SK-N-SH treated with all-trans-retinoic acid at 6 μM for 48 hours (cell line): Measurements from ENCODE around the gene KCTD1.

Source experiments
- ATAC-seq: fragments of 200-7000 bp; cut with Tn5 transposase; 3 replicates; pipeline ENCODE4 v1.9.1; 2020; ENCODE audit warnings: mild to moderate bottlenecking, moderate library complexity
- ARNTL ChIP-seq: fragments of 450-650 bp; formaldehyde crosslinking; IDR thresholded peaks from 2 replicates; pipeline ENCODE4 v1.5.0; 2020; ENCODE audit warnings: low read depth, mild to moderate bottlenecking, moderate library complexity, borderline replicate concordance
- BACH2 ChIP-seq: fragments of 250-450 bp; sonication (Bioruptor Pico); IDR thresholded peaks from 2 replicates; pipeline ENCODE4 v1.9.0; 2021; ENCODE audit warnings: mild to moderate bottlenecking, borderline replicate concordance
- CREB5 ChIP-seq: fragments of 250-450 bp; sonication (Bioruptor Pico); IDR thresholded peaks from 2 replicates; pipeline ENCODE4 v1.5.1; 2020; ENCODE audit warnings: low read depth, mild to moderate bottlenecking, moderate library complexity
- CSDC2 ChIP-seq: fragments of 250-450 bp; sonication (Bioruptor Pico); IDR thresholded peaks from 2 replicates; pipeline ENCODE4 v1.5.0; 2020; ENCODE audit warnings: mild to moderate bottlenecking, moderate library complexity
- CSRNP3 ChIP-seq: fragments of 250-450 bp; sonication (Bioruptor Pico); IDR thresholded peaks from 2 replicates; pipeline ENCODE4 v1.5.1; 2021; ENCODE audit warnings: mild to moderate bottlenecking, moderate library complexity
- ESRRG ChIP-seq: fragments of 250-450 bp; sonication (Bioruptor Pico); IDR thresholded peaks from 2 replicates; pipeline ENCODE4 v1.6.1; 2021; ENCODE audit warnings: mild to moderate bottlenecking
- ISL1 ChIP-seq: fragments of 250-450 bp; sonication (Bioruptor Pico); IDR thresholded peaks from 2 replicates; pipeline ENCODE4 v2.1.2; 2022; ENCODE audit warnings: mild to moderate bottlenecking, moderate library complexity
- OSR1 ChIP-seq: fragments of 250-450 bp; sonication (Bioruptor Pico); IDR thresholded peaks from 2 replicates; pipeline ENCODE4 v1.8.0; 2022; ENCODE audit warnings: moderate library complexity, mild to moderate bottlenecking, inconsistent platforms
- PATZ1 ChIP-seq: fragments of 250-450 bp; sonication (Bioruptor Pico); IDR thresholded peaks from 2 replicates; pipeline ENCODE4 v1.8.0; 2020; ENCODE audit warnings: mild to moderate bottlenecking, moderate library complexity, borderline replicate concordance
- POU6F1 ChIP-seq: fragments of 250-450 bp; sonication (Bioruptor Pico); IDR thresholded peaks from 2 replicates; pipeline ENCODE4 v1.8.0; 2021; ENCODE audit warnings: low read depth, mild to moderate bottlenecking, moderate library complexity, borderline replicate concordance
- PPARA ChIP-seq: fragments of 250-450 bp; sonication (Bioruptor Pico); IDR thresholded peaks from 2 replicates; pipeline ENCODE4 v1.5.0; 2020; ENCODE audit warnings: mild to moderate bottlenecking, borderline replicate concordance
- SNAI2 ChIP-seq: fragments of 250-450 bp; sonication (Bioruptor Pico); IDR thresholded peaks from 2 replicates; pipeline ENCODE4 v1.5.0; 2020; ENCODE audit warnings: mild to moderate bottlenecking, moderate library complexity
- TCF4 ChIP-seq: fragments of 250-450 bp; sonication (Bioruptor Pico); IDR thresholded peaks from 2 replicates; pipeline ENCODE4 v1.8.0; 2021; ENCODE audit warnings: mild to moderate bottlenecking, moderate library complexity, borderline replicate concordance
- TOX ChIP-seq: fragments of 250-450 bp; sonication (Bioruptor Pico); IDR thresholded peaks from 2 replicates; pipeline ENCODE4 v1.8.0; 2021; ENCODE audit warnings: mild to moderate bottlenecking, moderate library complexity, borderline replicate concordance
- TSHZ2 ChIP-seq: fragments of 250-450 bp; sonication (Bioruptor Pico); IDR thresholded peaks from 2 replicates; pipeline ENCODE4 v1.5.0; 2020; ENCODE audit warnings: mild to moderate bottlenecking, moderate library complexity
- ZC3H10 ChIP-seq: fragments of 250-450 bp; sonication (Bioruptor Pico); IDR thresholded peaks from 2 replicates; pipeline ENCODE4 v1.5.1; 2021; ENCODE audit warnings: mild to moderate bottlenecking, moderate library complexity
- ZFP3 ChIP-seq: fragments of 250-450 bp; sonication (Bioruptor Pico); IDR thresholded peaks from 2 replicates; pipeline ENCODE4 v1.5.0; 2020; ENCODE audit warnings: mild to moderate bottlenecking, moderate library complexity
- ZFP30 ChIP-seq: fragments of 450-650 bp; formaldehyde crosslinking; IDR thresholded peaks from 2 replicates; pipeline ENCODE4 v1.5.0; 2022; ENCODE audit warnings: mild to moderate bottlenecking, moderate library complexity
- ZNF565 ChIP-seq: fragments of 450-650 bp; formaldehyde crosslinking; conservative IDR thresholded peaks from 2 replicates; pipeline ENCODE4 v1.5.0; 2020; ENCODE audit warnings: low read depth, mild to moderate bottlenecking, moderate library complexity
- ZNF70 ChIP-seq: fragments of 450-650 bp; formaldehyde crosslinking; IDR thresholded peaks from 2 replicates; pipeline ENCODE4 v1.5.0; 2020; ENCODE audit warnings: mild to moderate bottlenecking, moderate library complexity
- ZNF8 ChIP-seq: fragments of 450-650 bp; formaldehyde crosslinking; IDR thresholded peaks from 2 replicates; pipeline ENCODE4 v1.5.0; 2020; ENCODE audit warnings: mild to moderate bottlenecking, moderate library complexity

KCTD1 gene

GRCh38 chr18:26458526-26459232, 89.7 kb downstream of the KCTD1 start:
- TF ChIP-seq ARNTL (CRISPR knock-in tag) (no peak), CSDC2 (CRISPR knock-in tag) (no peak), ZFP3 (no peak), CSRNP3 (CRISPR knock-in tag) (no peak), TCF4 (CRISPR knock-in tag) (no peak), BACH2 (CRISPR knock-in tag) (no peak), CREB5 (no peak), ZC3H10 (CRISPR knock-in tag) (no peak), PATZ1 (CRISPR knock-in tag) (no peak), ZNF8 (CRISPR knock-in tag) (no peak), TOX (CRISPR knock-in tag) (no peak), PPARA (CRISPR knock-in tag) (no peak), ZNF70 (CRISPR knock-in tag) (no peak), POU6F1 (CRISPR knock-in tag) (no peak), SNAI2 (CRISPR knock-in tag) (no peak), ZNF565 (CRISPR knock-in tag) (no peak), ISL1 (CRISPR knock-in tag) (no peak), ZFP30 (CRISPR knock-in tag) (no peak), TSHZ2 (CRISPR knock-in tag) (no peak), OSR1 (no peak)
- ATAC-seq = peak; percentile 33; the same call in 2 of the 3 replicates

GRCh38 chr18:26457611-26458353, 90.6 kb downstream of the KCTD1 start:
- TF ChIP-seq SNAI2 (CRISPR knock-in tag) = no peak
- no peak for TF ChIP-seq ESRRG (CRISPR knock-in tag)
- ATAC-seq = no peak

- TF ChIP-seq CREB5 (no peak), ZNF8 (CRISPR knock-in tag) (no peak), ZNF565 (CRISPR knock-in tag) (no peak), BACH2 (CRISPR knock-in tag) (no peak), POU6F1 (CRISPR knock-in tag) (no peak), TCF4 (CRISPR knock-in tag) (no peak), OSR1 (no peak)
- ATAC-seq = no peak; the same call in 2 of the 3 replicates
Measured at GRCh38 chr18:26457195-26457594, 91.2 kb downstream of the KCTD1 start.
